K562 (cell line): Measurements from ENCODE around the gene ERGIC1. TPM values are rescaled to one million over a fixed set of nuclear protein-coding genes. Genes with fewer than 3 reads are reported as not detected.

ENCODE experiments used
- E4F1 ChIP-seq: fragments of 250-450 bp; sonication (Bioruptor Pico); IDR thresholded peaks from 2 replicates; pipeline ENCODE4 v1.5.0; 2021; ENCODE audit warnings: mild to moderate bottlenecking, borderline replicate concordance
- FOXK1 ChIP-seq: sonication (generic); formaldehyde crosslinking; IDR thresholded peaks from 2 replicates; pipeline ENCODE4 v1.8.0; 2022; ENCODE audit warnings: missing genetic modification reagents, mild to moderate bottlenecking, borderline replicate concordance
- KLF6 ChIP-seq: fragments of 250-450 bp; sonication (Bioruptor Pico); IDR thresholded peaks from 2 replicates; pipeline ENCODE4 v1.4.0; 2020; ENCODE audit warnings: mild to moderate bottlenecking, moderate library complexity, borderline replicate concordance
- TAF9B ChIP-seq: fragments of 450-650 bp; IDR thresholded peaks from 2 replicates; pipeline ENCODE4 v1.6.1; 2018; ENCODE audit warnings: mild to moderate bottlenecking; ENCODE audit not compliant: partially characterized antibody
- TBP ChIP-seq: optimal IDR thresholded peaks from 2 replicates; pipeline ENCODE3; 2011; ENCODE audit warnings: low read depth, low read length, improper control_type of control experiment
- TRIM28 ChIP-seq: fragments of 450-650 bp; IDR thresholded peaks from 2 replicates; pipeline ENCODE4 v1.6.1; 2017
- ZNF408 ChIP-seq: fragments of 250-450 bp; sonication (Bioruptor Pico); IDR thresholded peaks from 2 replicates; pipeline ENCODE4 v1.4.0; 2020; ENCODE audit warnings: low read depth, mild to moderate bottlenecking, moderate library complexity
- ZNF551 ChIP-seq: fragments of 250-450 bp; sonication (Bioruptor Pico); IDR thresholded peaks from 2 replicates; pipeline ENCODE4 v1.5.0; 2021; ENCODE audit warnings: mild to moderate bottlenecking, moderate library complexity
- ZNF717 ChIP-seq: fragments of 250-450 bp; sonication (Bioruptor Pico); IDR thresholded peaks from 2 replicates; pipeline ENCODE4 v1.5.0; 2021
- ZNF766 ChIP-seq: fragments of 200-800 bp; sonication (Bioruptor generic); conservative IDR thresholded peaks from 2 replicates; pipeline ENCODE4 v1.6.1; 2016; ENCODE audit warnings: missing genetic modification characterization, missing compliant biosample characterization
- polyA plus RNA-seq, 8 experiments: library from polyadenylated mRNA; depleted of rRNA in 4 of 8; stranded (reverse) in 5 of 8; unstranded in 3 of 8; fragments of >200 nt; fragmentation: Nextera tagmentation in 2 of 8; fragmentation: Illumina TruSeq in 1 of 8; extraction: Ambion mirVana in 2 of 8; extraction: Trizol in 1 of 8; gene quantifications; 2 replicates each; pipeline versions ENCODE4 v1.2.1 to v1.2.3, GENCODE V29; 2011 to 2014; ENCODE audit warnings: inconsistent platforms in 1 of 8, missing spikeins in 1 of 8
- total RNA-seq, 7 experiments: library from RNA; depleted of rRNA in 6 of 7; stranded (reverse); fragments of >200 nt in 6 of 7; fragmentation: Illumina TruSeq in 2 of 7; extraction: Trizol in 2 of 7; gene quantifications; 2 replicates each; pipeline versions ENCODE4 v1.2.1 to v1.2.3, GENCODE V29; 2011 to 2021; ENCODE audit warnings: low replicate concordance in 1 of 7
- TF ChIP-seq, protein P1 (sequence below): sonication (generic); formaldehyde crosslinking; IDR thresholded peaks from 2 replicates; pipeline ENCODE4 v1.8.0; 2023; ENCODE audit warnings: missing genetic modification reagents, mild to moderate bottlenecking, borderline replicate concordance
- TF ChIP-seq, protein P2 (sequence below), 2 experiments: fragments of 450-650 bp; IDR thresholded peaks; 2 replicates each; pipeline ENCODE4 v1.6.1; 2018; ENCODE audit warnings: mild to moderate bottlenecking in 2 of 2, low read depth in 1 of 2; ENCODE audit not compliant: partially characterized antibody in 2 of 2
- TF ChIP-seq, protein P3 (sequence below): fragments of 450-650 bp; IDR thresholded peaks from 2 replicates; pipeline ENCODE4 v1.6.1; 2016; ENCODE audit warnings: borderline replicate concordance

Gene ERGIC1
- total and polyA plus RNA-seq, 9 of the 15 experiments (the other 6 are each of a cell fraction or from before 2014, with no cell fraction given) = 5.5 to 68.4 (median 36.4) TPM

DNA sequence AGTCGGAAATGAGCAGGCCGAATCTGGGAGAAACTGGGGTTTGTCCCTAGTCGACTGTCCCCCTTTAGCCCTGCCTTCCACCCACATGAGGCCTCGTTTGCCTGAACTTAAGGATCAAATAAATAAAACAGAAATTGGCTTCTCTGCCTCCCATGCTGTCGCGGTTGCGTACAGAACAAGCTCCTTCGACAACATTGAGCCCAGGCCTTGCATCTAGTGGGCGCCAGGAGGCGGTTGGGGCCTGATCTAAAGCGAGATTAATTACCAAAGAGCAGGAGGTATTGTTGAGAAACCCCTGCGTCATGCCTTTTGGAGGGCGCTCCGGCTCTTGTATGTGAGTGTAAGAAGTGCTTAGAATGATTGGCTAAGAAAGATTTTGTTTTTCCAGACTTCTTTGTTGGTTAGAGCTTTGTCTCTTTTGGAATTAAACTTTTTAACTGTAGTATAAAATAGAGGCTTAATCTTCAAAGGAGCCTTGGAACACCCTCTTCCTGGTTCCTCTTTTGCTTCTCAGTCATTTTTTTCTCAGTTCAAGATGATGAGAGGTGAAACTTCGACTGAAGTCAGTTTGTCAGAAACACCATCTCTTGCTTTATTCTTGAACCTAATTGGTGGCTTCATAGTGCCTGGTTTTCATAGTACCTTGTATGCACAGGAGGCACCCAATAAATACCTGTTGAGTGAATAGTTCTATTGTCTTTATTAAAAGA lies 150.3 kb downstream of the ERGIC1 start (continued):
- TF ChIP-seq TBP = peak; percentile 57
- TF ChIP-seq ZNF766 (CRISPR knock-in tag) = peak; percentile 91
- peak; percentile 3 for TF ChIP-seq TAF9B
- TF ChIP-seq ZNF551 (CRISPR knock-in tag) = no peak
- TF ChIP-seq E4F1 (CRISPR knock-in tag) = no peak
- TF ChIP-seq, protein P1, sequence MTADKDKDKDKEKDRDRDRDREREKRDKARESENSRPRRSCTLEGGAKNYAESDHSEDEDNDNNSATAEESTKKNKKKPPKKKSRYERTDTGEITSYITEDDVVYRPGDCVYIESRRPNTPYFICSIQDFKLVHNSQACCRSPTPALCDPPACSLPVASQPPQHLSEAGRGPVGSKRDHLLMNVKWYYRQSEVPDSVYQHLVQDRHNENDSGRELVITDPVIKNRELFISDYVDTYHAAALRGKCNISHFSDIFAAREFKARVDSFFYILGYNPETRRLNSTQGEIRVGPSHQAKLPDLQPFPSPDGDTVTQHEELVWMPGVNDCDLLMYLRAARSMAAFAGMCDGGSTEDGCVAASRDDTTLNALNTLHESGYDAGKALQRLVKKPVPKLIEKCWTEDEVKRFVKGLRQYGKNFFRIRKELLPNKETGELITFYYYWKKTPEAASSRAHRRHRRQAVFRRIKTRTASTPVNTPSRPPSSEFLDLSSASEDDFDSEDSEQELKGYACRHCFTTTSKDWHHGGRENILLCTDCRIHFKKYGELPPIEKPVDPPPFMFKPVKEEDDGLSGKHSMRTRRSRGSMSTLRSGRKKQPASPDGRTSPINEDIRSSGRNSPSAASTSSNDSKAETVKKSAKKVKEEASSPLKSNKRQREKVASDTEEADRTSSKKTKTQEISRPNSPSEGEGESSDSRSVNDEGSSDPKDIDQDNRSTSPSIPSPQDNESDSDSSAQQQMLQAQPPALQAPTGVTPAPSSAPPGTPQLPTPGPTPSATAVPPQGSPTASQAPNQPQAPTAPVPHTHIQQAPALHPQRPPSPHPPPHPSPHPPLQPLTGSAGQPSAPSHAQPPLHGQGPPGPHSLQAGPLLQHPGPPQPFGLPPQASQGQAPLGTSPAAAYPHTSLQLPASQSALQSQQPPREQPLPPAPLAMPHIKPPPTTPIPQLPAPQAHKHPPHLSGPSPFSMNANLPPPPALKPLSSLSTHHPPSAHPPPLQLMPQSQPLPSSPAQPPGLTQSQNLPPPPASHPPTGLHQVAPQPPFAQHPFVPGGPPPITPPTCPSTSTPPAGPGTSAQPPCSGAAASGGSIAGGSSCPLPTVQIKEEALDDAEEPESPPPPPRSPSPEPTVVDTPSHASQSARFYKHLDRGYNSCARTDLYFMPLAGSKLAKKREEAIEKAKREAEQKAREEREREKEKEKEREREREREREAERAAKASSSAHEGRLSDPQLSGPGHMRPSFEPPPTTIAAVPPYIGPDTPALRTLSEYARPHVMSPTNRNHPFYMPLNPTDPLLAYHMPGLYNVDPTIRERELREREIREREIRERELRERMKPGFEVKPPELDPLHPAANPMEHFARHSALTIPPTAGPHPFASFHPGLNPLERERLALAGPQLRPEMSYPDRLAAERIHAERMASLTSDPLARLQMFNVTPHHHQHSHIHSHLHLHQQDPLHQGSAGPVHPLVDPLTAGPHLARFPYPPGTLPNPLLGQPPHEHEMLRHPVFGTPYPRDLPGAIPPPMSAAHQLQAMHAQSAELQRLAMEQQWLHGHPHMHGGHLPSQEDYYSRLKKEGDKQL (CRISPR knock-in tag) = peak; percentile 84; the same call in 1 of the 2 replicates
- TF ChIP-seq, protein P2, sequence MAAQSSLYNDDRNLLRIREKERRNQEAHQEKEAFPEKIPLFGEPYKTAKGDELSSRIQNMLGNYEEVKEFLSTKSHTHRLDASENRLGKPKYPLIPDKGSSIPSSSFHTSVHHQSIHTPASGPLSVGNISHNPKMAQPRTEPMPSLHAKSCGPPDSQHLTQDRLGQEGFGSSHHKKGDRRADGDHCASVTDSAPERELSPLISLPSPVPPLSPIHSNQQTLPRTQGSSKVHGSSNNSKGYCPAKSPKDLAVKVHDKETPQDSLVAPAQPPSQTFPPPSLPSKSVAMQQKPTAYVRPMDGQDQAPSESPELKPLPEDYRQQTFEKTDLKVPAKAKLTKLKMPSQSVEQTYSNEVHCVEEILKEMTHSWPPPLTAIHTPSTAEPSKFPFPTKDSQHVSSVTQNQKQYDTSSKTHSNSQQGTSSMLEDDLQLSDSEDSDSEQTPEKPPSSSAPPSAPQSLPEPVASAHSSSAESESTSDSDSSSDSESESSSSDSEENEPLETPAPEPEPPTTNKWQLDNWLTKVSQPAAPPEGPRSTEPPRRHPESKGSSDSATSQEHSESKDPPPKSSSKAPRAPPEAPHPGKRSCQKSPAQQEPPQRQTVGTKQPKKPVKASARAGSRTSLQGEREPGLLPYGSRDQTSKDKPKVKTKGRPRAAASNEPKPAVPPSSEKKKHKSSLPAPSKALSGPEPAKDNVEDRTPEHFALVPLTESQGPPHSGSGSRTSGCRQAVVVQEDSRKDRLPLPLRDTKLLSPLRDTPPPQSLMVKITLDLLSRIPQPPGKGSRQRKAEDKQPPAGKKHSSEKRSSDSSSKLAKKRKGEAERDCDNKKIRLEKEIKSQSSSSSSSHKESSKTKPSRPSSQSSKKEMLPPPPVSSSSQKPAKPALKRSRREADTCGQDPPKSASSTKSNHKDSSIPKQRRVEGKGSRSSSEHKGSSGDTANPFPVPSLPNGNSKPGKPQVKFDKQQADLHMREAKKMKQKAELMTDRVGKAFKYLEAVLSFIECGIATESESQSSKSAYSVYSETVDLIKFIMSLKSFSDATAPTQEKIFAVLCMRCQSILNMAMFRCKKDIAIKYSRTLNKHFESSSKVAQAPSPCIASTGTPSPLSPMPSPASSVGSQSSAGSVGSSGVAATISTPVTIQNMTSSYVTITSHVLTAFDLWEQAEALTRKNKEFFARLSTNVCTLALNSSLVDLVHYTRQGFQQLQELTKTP (IDR thresholded peaks at IDR 0.05; ENCODE audit: low read depth in 1 of 2, partially characterized antibody in 2 of 2) = peak in 1 of 2 experiments; percentile 59
- no peak for TF ChIP-seq FOXK1
- no peak for TF ChIP-seq KLF6 (CRISPR knock-in tag)
- TF ChIP-seq, protein P3, sequence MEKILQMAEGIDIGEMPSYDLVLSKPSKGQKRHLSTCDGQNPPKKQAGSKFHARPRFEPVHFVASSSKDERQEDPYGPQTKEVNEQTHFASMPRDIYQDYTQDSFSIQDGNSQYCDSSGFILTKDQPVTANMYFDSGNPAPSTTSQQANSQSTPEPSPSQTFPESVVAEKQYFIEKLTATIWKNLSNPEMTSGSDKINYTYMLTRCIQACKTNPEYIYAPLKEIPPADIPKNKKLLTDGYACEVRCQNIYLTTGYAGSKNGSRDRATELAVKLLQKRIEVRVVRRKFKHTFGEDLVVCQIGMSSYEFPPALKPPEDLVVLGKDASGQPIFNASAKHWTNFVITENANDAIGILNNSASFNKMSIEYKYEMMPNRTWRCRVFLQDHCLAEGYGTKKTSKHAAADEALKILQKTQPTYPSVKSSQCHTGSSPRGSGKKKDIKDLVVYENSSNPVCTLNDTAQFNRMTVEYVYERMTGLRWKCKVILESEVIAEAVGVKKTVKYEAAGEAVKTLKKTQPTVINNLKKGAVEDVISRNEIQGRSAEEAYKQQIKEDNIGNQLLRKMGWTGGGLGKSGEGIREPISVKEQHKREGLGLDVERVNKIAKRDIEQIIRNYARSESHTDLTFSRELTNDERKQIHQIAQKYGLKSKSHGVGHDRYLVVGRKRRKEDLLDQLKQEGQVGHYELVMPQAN = no peak
- no peak for TF ChIP-seq TRIM28
- no peak for TF ChIP-seq ZNF717 (CRISPR knock-in tag)
- no peak for TF ChIP-seq ZNF408 (CRISPR knock-in tag)
